ENCODE results near the gene GET3.
"Not testable (repeated sequence)": the region's sequence is repeated elsewhere in the genome, so short reads cannot be mapped to it uniquely, and the experiment has no call there.

Gene GET3

GRCh38 chr19:12720296-12720695 lies 17.0 kb upstream of the GET3 start:
- no peak for DNase-seq

- peak; percentile 27 for DNase-seq
Measured at GRCh38 chr19:12720851-12721655, 16.2 kb upstream of the GET3 start.

- peak; percentile 61 for DNase-seq
Measured at GRCh38 chr19:12721656-12722565, 15.4 kb upstream of the GET3 start.

- DNase-seq: peak; percentile 95
Measured at GRCh38 chr19:12722566-12723380, 14.5 kb upstream of the GET3 start.

GRCh38 chr19:12723381-12723640 lies 14.0 kb upstream of the GET3 start:
- peak; percentile 20 for DNase-seq

- DNase-seq: peak; percentile 87
Measured at GRCh38 chr19:12723641-12724426, 13.5 kb upstream of the GET3 start, which contains the start of gene TNPO2. Gene TNPO2 (minus strand): TSS chr19:12723932. CDS start chr19:12720977, 2,955 bp downstream.

- DNase-seq: not testable (repeated sequence)
Measured at GRCh38 chr19:12725612-12726011, 11.7 kb upstream of the GET3 start.

GRCh38 chr19:12726988-12727316 lies 10.3 kb upstream of the GET3 start:
- no peak for DNase-seq

GRCh38 chr19:12727745-12728433 lies 9.4 kb upstream of the GET3 start:
- DNase-seq: no peak

- no peak for DNase-seq
Measured at GRCh38 chr19:12730064-12730463, 7.2 kb upstream of the GET3 start.

- no peak for DNase-seq
Measured at GRCh38 chr19:12731337-12731736, 6.0 kb upstream of the GET3 start.

GRCh38 chr19:12733369-12734214 lies 3.7 kb upstream of the GET3 start:
- peak; percentile 79 for DNase-seq

- DNase-seq: no peak
Measured at GRCh38 chr19:12737835-12738351, 596 bp downstream of the GET3 start.

GRCh38 chr19:12745166-12745897 lies 8.0 kb downstream of the GET3 start:
- DNase-seq: no peak

GRCh38 chr19:12748489-12748888 lies 11.2 kb downstream of the GET3 start:
- DNase-seq: no peak

GRCh38 chr19:12749938-12750521 lies 12.7 kb downstream of the GET3 start:
- no peak for DNase-seq

GRCh38 chr19:12750851-12751250 lies 13.6 kb downstream of the GET3 start:
- DNase-seq: no peak

GRCh38 chr19:12751635-12752034 lies 14.3 kb downstream of the GET3 start, which contains the start of gene BEST2:
Gene BEST2 (plus strand): TSS chr19:12751791. CDS start chr19:12752593, 802 bp downstream.
- DNase-seq: no peak

- no peak for DNase-seq
Measured at GRCh38 chr19:12752056-12752781, 14.9 kb downstream of the GET3 start.

Data from stimulated activated CD4-positive, alpha-beta T cell treated with anti-CD3 and anti-CD28 coated beads, Interleukin-15, amount 100 ng/mL, for 24 hours (primary cell).